ENCODE measurements around the gene CACUL1.
"Not testable (repeated sequence)": the region's sequence is repeated elsewhere in the genome, so short reads cannot be mapped to it uniquely, and the experiment has no call there.

Gene CACUL1

DNA sequence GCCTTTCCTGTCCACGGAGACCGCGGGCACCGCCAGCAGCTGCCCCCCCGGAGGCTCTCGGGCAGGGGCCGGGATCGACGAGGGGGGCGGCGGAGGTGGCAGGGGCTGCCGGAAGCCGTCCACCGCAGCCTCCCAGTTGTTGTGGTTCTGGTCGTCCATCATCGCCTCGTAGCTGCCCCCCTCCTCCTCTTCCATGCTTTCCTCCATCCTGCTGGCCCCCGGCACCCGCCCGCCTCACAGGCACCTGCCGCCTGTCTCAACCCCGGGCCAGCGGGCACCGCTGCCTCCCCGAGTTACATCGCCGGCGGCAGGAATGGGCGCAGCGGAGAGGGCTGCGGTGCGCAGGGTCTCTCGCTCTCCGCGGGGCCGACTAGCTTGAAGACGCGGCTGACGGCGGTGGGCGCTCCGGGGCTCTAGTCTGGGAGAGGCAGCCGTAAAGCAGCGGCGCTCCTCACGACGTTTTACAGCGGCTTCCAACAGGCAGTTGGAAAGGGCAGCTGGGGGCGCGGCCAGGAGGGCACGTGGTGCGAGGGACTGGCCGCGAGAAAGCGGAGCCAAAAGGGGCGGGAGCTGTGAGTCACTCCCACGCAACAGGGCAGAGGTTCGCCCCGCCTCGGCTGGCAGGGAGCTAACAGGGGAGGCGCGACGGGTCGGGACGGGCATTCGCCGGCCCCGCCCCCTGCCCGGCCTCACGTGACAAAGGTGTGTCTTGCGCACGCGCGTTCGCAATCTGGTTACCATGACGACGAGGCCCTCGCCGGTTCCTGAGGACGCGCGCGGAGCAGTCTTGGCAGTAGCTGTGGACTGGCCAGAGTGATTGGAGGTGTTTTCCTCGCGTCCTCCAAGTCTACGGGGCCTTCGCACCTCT is at the start of gene CACUL1:
Gene CACUL1 (minus strand): TSS at position 415 of the 868 bp plus-strand sequence. CDS start 208 bp downstream, at position 207.
- peak; percentile 100 for DNase-seq

DNA sequence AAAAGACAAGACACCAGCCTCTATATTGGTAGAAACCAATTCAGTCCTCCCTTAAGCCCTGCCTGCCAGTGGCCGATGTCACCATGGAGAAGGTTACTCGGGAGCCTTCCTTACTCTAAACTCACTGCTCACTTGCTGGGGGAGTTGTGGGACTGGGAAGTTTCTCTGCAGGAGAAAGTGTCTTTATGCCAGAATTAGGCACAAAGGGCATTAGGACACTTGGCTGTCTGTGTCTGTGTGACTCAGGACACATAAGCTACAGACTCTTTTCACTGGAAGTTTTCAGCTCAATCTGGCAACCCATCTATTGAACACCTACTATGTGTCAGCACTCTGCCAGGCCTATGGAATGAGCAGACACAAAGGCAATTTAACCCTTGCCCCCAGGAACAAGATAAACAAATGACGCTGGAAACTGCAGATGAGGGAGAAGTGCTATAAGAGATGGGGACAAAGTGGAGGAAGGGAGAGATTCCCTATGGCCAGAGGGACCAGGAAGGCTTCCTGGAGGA is 49.5 kb upstream of the CACUL1 start:
- no peak for DNase-seq

DNA sequence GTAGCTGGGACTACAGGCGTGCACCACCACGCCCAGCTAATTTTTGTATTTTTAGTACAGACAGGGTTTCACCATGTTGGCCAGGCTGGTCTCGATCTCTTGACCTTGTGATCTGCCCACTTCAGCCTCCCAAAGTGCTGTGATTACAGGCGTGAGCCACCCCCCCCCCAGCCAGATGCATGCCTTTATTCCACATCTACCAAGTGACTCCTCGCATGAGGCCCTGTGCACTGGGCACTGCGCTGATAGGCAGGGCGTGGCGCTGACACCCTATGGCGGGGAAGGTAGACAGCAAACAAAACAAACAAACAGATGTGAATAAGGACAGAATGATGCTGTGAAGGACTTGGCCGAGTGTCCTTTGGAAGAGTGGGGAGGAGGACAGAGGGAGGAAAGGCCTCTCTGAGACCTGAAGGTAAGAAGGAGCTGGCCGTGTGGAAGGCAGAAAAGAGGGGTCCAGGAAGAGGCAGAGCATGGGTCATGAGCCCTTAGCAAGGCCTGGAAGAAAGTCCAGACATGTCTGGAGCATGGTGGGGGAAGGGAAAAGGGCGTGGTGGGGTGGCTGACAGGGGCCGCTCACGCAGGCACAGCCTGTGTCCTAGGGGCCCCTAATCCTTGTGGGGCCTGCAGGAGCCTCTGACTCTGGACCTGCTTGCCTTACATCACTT is 47.5 kb upstream of the CACUL1 start:
- DNase-seq, result no peak

DNA sequence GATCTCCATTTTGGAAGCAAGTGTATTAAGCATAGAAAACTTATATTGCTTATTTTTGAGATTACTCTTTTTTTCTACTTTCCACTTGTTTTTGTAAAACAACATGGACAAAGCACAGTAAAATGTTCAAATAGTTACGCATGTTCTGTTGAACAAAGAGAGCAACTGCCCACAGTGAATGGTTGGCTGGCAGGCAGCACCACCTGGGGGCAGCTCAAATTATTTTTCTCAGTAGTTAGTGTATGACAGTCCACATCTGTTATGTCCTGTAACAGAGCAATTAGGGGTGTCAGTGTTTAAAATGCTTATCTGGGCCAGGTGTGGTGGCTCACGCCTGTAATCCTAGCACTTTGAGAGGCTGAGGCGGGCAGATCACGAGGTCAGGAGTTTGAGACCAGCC is 46.1 kb upstream of the CACUL1 start:
- peak; percentile 18 for DNase-seq

DNA sequence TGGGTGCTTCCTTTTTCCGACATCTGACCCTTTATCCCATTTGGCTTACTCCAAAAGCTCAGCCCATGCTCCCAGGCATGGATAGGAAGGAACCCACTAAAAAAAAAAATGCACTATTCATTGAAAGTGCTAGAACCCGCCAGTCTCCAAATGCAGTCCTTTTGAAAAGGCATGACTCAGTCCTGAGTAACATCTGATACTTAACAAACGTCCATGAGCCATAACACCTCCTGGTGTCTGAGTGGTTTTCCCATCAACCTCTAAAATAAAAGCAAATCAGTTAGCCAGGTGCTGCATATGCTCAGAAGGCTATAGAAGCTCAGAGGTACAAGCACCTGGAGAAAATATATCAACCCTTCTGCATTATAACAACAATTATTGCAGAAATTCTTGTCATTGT is 45.0 kb upstream of the CACUL1 start:
- no peak for DNase-seq

DNA sequence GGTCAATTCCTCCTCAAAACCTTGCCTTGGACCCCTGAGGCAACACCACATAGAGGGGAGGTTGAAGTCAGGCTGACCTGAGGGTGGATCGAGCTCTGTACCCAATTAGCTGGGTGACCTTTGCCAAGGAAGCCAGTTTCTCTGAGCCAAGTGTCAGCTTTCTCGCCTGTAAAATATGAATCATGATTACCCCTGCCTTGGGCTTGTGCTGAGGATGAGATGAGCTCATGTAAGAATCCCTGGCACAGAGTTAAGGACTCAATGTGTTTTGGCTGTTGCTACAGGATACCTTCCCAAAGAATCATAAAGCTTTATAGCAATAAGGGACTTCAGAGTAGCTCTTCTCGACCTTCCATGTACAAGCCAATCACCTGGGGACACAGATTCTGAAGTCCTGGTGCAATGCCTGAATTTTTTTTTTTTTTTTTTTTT is 43.5 kb upstream of the CACUL1 start:
- no peak for DNase-seq

DNA sequence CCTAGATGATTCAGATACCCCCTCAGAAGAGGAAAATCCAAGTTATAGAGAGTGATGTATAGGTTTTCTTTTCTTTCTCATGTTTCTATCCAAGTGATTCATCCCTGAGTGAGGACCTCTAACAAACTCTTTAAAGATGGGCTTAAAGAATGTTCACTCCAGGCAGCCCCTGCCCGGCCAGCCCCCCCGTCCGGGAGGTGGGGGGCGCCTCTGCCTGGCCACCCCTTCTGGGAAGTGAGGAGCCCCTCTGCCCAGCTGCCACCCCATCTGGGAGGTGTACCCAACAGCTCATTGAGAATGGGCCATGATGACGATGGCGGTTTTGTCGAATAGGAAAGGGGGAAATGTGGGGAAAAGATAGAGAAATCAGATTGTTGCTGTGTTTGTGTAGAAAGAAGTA is 40.2 kb upstream of the CACUL1 start:
- DNase-seq, result not testable (repeated sequence)

DNA sequence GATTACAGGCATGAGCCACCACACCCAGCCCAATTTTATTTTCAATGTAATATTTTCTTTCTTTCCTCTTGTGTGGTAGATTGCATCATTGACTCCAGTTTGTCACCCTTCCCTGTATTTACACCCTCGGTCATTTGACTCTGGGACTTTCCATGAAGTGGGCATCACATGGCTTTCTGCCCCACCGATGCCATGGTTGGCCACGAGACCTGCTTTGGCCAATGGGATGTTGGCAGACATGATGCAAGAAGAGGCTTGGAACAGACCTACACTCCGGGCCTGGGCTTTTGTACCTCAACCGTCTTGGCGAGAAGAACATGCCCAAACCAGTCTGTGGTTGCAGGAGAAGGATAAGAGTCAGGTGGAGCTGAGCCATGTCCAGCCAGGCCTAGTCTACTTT is 38.8 kb upstream of the CACUL1 start:
- no peak for DNase-seq

DNA sequence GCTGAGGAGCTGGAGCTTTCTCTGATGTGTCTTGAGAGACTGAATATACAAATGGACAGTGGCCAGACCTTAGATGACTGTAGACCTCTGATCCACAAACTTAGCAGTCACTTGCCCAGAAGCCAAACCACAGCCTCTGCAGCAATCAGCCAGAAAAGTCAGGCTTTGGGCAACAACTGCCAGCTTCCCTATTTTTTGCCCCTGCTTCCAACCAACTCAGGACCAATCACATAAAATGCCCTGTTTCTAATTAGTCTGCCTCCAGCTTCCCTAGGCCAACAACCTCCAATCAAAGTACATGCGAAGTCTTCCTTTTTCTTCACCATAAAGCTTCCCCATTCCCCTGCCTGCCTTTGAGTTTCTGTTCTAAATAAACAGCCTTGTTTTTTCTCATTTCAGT is 37.8 kb upstream of the CACUL1 start:
- DNase-seq, result peak; percentile 25

DNA sequence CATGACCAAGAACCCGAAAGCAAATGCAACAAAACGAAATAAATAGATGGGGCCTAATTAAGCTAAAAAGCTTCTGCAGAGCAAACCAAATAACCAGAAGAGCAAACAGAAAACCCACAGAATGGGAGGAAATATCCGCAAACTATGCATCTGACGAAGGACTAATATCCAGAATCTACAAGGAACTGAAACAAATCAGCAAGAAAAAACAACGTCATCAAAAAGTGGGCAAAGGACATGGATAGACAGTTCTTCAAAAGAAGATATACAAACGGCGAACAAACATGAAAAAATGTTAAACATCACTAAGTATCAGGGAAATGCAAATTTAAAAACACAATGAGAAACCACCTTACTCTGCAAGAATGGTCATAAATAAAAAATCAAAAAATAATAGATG is 35.3 kb upstream of the CACUL1 start:
- DNase-seq, result no peak

DNA sequence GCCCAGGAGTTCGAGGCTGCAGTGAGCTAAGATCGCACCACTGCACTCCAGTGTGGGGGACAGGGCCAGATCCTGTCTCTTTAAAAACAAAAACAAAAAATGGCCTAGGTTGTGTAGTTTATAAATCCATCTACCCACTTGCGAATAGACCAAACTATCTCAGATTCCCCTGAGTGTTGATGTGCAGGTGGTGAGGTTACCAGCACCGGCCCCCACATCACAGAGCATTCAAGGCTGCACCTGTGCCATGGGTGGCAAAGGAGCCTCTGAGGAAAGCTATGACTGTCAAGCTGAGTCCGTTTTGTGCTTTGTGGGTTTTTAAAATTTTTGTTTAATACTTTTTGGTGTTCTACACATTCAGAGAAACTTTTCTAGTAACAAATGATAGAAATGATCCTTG is 30.8 kb upstream of the CACUL1 start:
- no peak for DNase-seq

DNA sequence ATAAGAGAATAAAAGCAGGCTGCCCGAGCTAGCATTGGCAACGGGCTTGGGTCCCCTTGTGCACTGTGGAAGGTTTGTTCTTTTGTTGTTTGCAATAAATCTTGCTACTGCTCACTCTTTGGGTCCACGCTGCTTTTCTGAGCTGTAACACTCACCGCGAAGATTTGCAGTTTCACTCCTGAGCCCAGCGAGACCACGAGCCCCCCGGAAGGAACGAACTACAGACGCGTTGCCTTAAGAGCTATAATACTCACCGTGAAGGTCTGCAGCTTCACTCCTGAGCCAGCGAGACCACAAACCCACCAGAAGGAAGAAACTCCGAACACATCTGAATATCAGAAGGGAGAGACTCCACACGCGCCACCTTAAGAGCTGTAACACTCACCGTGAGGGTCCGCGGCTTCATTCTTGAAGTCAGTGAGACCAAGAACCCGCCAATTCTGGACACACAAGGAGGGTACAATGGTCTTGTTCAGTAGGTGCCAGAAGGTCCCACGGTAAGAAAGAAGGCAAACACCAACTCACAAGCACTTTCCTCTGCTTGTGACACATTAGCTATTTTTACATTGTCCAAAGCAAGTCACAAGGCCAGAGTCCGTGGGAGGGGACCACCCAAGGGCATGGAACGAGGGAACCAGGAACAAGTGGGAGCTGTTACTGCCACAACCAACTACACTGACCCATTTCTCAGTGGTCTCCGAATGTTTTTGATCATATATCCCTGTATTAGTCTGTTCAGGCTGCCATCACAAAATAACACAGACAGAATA is 29.2 kb upstream of the CACUL1 start:
- no peak for DNase-seq

DNA sequence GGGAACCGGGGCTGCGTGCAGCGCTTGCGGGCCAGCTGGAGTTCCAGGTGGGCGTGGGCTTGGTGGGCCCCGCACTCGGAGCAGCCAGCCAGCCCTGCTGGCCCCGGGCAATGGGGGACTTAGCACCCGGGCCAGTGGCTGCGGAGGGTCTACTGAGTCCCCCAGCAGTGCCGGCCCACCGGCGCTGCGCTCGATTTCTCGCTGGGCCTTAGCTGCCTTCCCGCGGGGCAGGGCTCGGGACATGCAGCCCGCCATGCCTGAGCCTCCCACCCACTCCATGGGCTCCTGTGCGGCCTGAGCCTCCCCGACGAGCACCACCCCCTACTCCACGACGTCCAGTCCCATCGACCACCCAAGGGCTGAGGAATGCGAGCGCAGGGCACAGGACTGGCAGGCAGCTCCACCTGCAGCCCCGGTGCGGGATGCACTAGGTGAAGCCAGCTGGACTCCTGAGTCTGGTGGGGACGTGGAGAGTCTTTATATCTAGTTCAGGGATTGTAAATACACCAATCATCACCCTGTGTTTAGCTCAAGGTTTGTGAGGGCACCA is 28.2 kb upstream of the CACUL1 start:
- DNase-seq, result not testable (repeated sequence)

DNA sequence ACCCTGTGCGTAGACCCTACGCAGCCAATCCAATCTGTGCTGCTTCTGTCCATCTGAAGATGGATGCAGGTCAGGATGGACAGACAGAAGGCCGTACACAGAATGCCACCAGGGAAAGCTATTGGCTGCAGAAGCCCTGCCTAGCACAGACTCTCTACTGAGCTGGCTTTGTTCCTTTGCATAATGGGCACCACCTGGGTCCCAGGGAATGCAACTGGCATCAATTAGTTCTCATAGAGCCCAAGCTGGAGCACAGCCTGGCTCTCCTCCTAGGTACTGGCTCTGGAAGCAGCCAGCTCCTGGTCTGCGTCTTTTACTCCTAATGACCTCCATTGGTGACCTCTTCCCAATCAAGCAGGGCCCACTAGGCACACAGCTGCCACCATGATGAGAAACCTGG is 26.8 kb upstream of the CACUL1 start:
- DNase-seq, result no peak

DNA sequence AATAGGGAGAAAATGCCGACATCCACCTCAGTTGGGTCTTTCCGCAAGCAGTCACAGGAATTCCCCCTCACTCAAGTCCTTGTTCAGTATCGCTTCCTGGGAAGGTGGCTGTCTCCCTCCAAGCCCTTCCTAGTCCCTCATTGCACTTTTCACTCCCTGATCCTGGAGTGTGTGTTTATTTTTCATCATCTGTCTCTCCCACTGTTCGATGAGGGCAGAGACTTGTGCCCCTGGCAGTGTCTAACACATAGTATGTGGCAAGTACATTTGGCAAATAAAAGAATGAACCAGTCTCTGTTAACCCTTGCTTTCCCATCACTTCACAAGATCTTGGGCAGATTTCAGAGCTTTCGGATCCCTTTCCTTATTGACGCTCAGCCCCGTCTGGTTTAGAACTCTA is 24.0 kb upstream of the CACUL1 start:
- no peak for DNase-seq

DNA sequence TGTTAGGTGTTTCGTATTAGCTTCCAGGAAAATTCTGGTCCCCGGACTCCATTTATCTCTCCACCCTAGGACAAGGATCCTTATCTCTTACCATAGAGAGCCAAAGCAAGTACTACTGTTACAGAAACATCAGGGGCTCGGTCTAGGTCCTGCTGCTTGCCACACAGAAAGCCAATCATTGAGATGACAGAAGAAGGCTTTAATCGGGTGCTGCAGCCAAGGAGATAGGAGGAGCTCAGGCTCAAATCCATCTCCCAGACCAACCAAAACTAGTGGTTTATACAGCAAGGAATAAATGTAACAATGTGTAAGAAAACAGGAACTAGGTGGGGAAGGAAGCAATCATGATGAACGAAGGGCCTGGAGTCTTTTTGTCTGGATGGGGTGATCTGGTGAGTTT is 22.2 kb upstream of the CACUL1 start:
- no peak for DNase-seq

DNA sequence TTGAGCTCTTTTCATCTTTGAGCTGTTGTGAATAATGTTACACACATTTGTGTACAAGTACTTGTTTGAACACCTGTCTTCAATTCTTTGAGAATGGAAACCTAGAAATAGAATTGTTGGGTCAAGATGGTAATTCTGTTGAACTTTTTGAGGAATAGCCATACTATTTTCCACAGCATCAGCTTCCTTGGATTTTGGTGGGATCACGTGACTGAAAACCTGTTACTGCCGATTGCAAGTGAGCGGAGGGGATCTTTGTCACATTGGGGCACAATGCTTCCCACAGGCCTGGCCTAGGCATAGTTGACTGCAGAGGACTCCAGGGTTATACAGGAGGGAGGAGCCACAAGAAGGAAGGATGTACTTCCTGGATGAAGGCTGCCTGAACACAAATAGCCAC is 21.3 kb upstream of the CACUL1 start:
- DNase-seq, result no peak

DNA sequence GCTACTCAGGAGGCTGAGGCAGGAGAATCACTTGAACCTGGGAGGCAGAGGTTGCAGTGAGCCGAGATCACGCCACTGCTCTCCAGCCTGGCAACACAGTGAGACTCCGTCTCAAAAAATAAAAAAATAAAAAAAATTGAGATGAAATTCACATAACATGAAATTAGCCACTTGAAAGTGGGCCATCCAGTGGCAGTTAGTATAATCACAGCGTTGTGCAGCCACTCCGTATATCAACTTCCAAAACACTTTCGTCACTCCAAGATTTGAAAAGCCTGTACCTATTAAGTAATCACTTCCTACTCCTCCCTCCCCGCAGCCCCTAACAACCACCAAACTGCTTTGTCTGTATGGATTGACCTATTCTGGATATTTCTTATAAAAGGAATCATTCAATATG is 20.7 kb upstream of the CACUL1 start:
- no peak for DNase-seq

DNA sequence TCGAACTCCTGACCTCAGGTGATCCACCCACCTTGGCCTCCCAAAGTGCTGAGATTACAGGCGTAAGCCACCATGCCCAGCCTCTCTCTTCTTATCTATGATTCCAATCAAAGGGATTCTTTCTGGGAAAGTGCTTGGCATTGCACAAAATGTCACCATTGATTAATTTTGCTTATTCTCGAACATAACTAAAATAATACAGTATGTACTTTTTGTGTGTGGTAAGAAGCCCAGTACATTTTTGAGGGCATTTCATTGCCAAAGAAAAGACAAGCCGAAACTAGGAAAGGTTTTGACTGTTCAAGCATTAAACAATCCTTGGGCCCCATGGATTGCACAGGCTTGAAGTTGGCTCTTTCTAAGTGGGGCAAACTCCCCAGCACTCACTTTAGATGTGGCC is 18.3 kb upstream of the CACUL1 start:
- DNase-seq, result no peak

DNA sequence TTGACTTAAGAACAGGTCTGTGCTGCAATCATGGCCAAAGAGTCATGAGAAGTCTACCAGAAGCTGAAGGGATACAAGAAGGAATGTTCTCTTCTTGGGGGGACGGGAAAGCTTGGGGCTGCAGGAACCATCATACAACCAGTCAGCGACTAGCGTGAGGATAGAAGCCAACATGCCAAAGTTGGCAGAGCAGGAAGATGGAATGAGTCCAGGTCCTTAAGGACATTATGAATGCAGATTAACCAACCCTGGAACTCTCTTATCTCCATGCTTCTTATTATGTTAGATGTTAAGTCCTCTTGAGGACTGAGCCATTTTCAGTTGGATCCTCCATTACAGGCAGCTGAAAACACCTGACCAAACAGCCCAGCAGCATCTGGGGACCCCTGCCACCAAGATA is 17.2 kb upstream of the CACUL1 start:
- DNase-seq, result no peak

DNA sequence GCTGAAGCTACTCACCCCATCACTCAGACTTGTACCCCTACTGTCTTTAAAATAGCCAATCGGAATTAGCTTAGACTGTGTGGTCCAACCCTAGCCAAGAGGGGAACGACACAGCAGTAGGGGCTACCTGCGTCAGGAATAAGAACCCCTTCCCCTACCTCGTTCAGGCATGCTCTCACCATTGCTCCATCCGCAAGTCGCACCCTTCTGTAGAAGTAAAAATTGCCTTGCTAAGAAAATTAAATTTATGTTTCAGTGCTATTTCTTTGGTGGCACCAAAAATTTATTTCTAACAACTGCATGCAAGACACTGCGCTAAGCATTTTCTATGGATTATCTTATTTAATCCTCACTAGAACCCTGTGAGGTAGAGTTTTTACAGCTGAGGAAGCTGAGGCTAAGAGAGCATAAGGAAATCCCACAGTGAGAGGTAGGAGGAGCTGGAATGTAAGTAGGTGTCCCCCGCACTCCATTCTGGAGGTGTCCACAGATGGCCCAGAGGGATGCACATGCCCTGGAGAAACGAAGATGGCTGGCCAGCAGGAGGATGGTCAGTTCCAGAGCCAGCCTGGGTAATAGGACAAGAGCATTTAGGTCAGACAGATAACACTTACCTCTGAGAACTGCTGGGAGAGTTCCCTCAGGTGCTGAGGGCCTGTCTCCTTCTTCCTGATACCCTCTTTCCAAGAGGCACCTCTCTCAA is 15.3 kb upstream of the CACUL1 start:
- no peak for DNase-seq
